CD4-positive, alpha-beta T cell treated with Interleukin-1 beta for 1 hour (primary cell): ENCODE results near the gene TBC1D2B.

Experiments
- DNase-seq, 2 donors: peaks; one replicate each; pipeline ENCODE4 v3.0.0-alpha.2; 2020 to 2022

TBC1D2B gene

DNA sequence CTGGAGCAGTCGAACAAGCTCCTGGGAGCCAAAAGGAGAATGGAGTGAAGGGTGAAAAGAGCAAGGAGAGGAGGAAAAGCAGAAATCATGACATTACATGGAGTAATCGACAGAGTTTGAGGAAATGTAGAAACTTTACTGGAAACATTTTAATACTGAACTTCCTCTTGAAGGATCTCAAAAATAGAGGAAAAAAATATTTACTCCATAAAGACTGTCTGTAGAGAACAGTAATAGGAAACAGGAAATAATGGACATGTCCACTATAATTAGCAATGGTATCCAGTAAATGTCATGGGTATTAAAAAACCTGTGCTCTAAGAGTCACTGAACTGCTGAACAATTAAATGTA, 53.0 kb downstream of the TBC1D2B start:
- DNase-seq, result no peak

GRCh38 chr15:78023865-78024518, 53.5 kb downstream of the TBC1D2B start:
- no peak for DNase-seq

DNA sequence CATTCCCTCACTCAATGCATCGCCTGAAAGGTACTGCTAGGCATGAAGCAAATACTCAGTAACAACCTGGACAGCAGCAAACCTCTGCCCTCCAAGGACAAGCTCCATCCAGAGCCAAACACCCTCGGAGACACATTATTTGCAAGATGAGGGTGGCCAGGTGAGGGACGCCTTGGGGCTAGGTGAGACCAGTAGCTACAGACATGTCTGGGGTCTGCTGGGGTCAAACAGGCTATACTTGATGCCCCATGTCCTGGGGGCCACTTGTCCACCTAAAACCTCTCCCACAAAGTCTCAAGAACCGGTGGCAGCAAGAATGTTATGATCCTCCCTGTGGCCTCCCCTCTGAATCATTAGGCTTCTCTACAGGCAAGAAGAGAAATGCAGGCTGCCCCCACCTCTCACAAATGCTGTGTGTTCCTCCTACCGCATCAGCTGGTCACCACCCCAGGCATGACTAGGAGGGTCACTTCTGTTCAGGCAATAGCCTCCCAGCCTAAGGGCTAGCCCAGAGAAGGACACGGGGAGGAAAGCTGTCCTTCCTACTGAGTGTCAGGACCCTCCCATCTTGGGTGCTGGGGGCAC, 54.3 kb downstream of the TBC1D2B start:
- DNase-seq, result no peak

DNA sequence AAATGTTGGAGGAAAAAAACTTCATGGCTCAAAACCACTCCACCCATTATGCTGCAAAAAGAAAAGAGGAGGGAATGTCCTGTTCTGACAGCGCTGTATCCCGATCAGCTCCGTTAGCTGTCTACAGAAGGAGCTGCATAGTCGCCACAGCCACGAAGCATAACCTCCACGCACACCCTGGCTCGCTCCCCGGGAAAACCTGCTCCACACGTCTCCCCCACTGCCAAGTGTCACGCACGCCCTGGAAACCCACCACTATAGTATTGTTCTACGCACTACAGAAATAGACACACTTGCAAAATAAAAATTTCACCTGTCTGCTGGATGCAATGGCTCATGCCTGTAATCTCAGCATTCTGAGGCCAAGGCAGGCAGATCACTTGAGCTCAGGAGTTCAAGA, 55.8 kb downstream of the TBC1D2B start:
- DNase-seq, result no peak

- no peak for DNase-seq
Observed at GRCh38 chr15:78020007-78020406, 57.5 kb downstream of the TBC1D2B start.

DNA sequence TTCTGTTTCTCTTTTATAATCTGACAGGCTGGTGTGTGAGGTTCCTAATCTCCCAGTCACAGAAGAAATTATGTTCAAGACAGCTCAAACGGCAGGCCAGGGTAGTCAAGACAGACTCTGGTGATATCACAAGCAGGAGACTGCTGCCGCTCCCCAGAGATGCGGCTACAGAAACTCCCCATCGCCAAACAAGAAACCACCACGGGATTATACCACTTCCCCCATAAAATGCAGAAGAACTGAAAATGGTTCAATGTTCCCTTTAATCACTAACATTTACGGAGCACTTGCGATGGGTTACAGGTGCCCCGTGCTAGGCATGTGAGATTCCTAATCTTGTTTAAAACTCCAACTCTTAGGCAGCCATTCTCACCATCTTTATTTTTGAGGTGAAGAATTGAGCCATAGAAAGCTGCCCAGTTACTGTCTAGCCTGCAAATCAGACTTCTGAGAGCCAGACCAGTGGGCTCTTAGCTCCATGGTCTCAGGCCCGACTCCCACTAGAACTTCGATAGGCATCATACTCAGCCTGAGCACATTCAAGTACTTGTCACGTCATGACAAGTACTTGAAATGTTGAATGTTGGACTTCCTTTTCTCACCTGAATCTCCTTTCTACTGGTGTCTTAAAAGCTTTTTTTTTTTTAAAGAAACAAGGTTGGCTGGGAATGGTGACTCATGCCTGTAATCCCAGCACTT, 58.4 kb downstream of the TBC1D2B start:
- peak in 1 of 2 donors; percentile 39 for DNase-seq

- DNase-seq, result no peak
Observed at GRCh38 chr15:78018445-78018844, 59.1 kb downstream of the TBC1D2B start.

DNA sequence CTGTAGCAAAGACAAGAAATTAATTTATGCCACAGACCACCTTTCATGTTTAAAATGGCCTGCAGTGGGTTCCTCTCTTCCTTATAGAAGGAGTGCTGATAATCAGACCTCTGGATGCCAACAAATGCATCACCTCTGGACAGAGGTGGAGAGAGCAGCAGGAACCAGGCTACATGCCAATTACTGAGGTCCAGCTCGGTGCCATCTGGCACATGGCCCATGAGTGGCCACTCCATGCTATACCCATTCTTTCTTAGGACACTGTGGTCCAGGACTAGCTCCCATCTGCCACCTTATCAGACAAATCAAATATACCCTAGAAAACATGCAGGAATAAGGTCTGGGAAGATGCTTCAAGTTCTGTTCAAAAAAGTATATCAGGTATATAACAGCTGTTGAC, 60.7 kb downstream of the TBC1D2B start:
- DNase-seq, result no peak

GRCh38 chr15:78012643-78013077, 64.9 kb downstream of the TBC1D2B start:
- DNase-seq, result no peak

DNA sequence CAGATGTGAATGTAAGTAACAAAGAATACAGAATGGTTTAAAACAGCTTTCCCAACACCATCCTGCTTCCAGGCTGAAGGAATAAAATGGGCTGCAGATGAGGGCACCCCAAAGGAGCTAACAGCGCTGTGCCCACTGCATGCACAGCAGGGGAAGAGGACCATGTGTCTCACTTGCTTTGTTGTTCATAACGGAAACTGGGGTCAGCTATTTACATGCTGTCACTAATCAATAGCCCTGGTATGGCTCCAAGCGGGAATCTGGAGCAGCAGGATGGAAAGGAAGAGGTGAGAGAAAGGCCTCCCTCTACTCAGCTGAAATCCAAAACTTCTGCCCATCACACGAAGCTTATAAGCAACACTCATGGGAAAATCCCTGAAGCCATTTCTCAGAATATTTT, 67.4 kb downstream of the TBC1D2B start:
- no peak for DNase-seq

- DNase-seq, result no peak
Observed at GRCh38 chr15:78007964-78008886, 69.3 kb downstream of the TBC1D2B start.

DNA sequence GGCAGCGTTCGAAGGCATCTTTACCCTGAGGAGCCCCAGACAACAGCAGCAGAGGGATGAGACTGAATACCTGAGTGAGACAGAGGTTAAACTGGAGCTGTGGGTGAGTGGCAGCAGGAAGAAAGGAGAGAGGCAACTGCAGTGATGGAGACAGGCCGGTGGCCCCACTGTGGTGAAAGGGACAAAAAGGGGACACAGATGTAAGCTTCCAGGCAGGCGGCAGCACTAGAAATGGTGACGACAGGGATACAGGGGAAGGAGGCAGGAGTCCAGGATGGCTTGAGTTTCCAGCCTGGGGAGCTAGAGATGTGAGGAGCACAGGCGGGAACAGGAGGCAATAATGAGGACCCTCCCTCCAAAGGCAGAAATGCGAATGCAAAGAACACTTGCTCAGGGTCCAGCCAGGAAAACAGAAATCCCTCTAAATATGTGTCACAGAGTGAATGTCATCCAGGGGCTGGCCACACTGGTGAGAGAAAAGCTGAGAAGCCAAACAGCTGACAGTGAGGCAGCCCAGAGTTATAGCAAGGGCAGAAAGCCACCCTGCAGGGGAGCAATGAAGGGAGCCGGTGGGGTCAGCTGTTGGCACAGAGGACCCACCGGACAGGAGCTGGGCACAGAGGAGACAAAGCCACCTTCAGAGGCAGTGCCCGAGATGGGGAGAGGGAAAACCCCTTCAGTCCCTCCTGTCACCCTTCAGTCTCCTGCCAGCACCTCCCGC, 70.1 kb downstream of the TBC1D2B start:
- DNase-seq, result no peak

DNA sequence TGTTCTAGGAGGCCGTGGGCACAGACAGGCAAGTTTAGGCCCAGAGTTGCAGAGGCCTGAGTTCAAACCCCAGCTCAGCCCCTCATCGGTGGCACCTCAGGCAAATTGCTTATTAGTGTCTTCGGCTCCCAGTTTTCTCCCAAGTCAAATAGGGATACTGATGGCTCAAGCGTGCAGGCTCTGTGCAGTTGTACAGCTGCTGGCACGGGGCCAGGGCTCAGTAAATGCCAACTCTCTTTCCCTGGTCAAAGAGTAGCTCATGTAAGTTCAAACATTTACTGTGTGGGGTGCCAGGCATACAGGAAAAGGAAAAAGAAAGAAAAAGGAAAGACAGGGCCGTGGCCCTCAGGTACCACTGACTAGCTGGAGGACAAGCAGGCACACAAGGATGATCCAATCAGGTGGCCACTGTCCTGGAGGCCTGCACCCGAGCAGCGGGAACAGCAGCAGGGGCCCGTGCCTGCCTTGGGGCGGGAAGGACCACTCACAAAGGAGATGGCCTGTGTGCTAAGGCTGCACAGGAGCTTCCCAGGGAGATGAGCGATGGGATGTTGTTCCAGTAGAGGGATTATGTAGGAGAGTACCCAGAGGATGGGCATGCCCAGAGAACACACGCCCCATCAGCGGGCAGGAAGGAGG, 70.8 kb downstream of the TBC1D2B start:
- no peak for DNase-seq

- DNase-seq, result no peak
Observed at GRCh38 chr15:78004919-78005634, 72.4 kb downstream of the TBC1D2B start.

GRCh38 chr15:78004222-78004727, 73.2 kb downstream of the TBC1D2B start:
- DNase-seq, result no peak

DNA sequence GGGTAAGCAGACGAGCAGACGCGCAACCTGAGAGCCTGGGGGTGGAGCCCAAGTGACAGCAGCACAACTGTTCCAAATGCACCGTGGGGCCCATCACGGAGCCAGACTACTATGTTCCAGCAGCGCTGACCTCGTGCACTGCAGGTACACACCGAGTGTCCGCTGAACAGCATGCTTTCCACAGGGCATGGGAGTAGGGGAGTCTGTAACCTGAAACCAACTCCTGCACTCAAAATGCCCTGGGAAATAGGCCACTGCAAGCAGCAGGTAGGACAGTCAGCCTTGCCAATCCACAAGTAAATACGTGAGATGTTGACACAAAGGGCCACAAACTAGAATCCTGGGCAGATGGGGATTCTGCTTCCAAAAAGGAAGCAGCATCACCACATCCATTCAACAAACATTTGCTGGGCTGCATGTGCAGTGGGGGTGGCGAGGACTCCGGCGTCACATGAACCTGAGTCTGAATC, 73.9 kb downstream of the TBC1D2B start:
- DNase-seq, result no peak

- no peak for DNase-seq
Observed at GRCh38 chr15:78002996-78003395, 74.5 kb downstream of the TBC1D2B start.

DNA sequence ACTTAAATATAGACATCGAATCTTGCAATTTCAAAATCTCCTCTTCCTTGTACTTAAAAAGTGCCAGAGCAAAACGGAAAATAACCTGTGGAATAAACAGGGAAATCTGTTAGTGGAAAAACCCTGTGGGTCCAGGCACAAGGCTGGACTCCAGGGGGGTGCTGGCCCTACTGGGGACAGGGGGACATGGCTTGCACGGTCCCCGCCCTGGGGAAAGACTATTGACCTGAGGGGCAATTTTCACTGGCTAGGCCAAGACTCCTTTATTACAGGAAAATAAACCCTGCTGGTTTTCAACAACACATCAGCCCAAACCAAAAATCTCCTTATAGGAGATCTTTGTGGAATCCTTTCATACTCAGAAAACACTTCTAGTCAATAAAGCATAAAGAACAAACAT, 75.9 kb downstream of the TBC1D2B start:
- no peak for DNase-seq

GRCh38 chr15:78000927-78001249, 76.6 kb downstream of the TBC1D2B start:
- DNase-seq, result no peak

DNA sequence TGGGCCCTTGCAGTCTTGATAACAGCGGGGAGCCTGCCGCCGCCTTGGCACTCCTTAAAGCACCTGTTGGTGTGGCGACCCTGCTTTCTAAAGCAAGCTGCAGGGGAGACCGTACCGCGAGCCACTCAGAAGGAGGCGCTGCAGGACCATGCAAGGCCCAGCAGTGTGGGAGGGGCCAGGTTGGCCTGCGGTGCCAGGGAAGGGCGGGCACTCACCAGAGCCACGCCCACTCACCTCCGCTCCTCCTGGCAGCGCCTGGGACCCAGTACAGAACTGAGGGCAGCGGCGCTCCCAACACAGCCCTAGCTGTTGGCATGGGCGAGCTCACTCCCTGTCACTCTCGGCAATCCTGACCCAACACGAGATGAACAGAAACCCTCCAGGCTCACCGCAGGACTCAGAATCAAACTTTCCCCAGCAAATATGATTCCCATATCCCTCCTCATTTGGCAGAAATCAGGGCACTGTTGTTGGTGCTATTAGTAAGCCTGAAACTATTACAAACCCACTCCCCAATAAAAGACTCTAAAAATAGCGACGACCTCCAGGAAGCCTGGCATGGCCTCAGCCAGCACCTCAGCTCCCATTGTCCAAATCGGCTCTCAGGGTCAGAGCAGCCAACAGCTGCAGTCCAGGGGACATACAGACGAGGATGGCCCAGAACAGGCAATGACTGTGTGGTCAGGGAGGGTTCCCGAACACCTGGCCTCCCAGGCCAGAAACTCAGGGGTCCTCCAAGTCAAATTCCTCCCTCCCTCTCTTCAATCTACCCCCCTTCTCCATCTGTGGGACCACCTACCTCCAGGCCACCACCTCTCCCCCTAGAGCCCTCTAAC, 77.2 kb downstream of the TBC1D2B start:
- peak; percentile 82 to 83 for DNase-seq
